HepG2 (cell line): ENCODE measurements around the gene KCNQ1OT1. TPM values are rescaled to one million over a fixed set of nuclear protein-coding genes. Genes with fewer than 3 reads are reported as not detected.
A peak's percentile ranks its signal among the peaks of the same experiment; 100 is the strongest.

Experiments
- ELF4 ChIP-seq: sonication (generic); formaldehyde crosslinking; IDR thresholded peaks from 2 replicates; pipeline ENCODE4 v1.5.0; 2020; ENCODE audit warnings: missing genetic modification reagents, mild to moderate bottlenecking, moderate library complexity, borderline replicate concordance
- ETV6 ChIP-seq: sonication (generic); formaldehyde crosslinking; conservative IDR thresholded peaks from 2 replicates; pipeline ENCODE4 v1.4.0; 2020; ENCODE audit warnings: missing genetic modification reagents
- EZH2 ChIP-seq: conservative IDR thresholded peaks from 2 replicates; pipeline ENCODE4 v1.6.1; 2012; ENCODE audit warnings: mild to moderate bottlenecking, low read depth, low read length, moderate library complexity
- HES4 ChIP-seq: sonication (generic); formaldehyde crosslinking; IDR thresholded peaks from 2 replicates; pipeline ENCODE4 v1.9.0; 2021; ENCODE audit warnings: mild to moderate bottlenecking, missing genetic modification reagents, borderline replicate concordance
- HMG20B ChIP-seq: conservative IDR thresholded peaks from 2 replicates; pipeline ENCODE4 v1.6.1; 2016; ENCODE audit warnings: missing genetic modification reagents, missing compliant biosample characterization
- POLR2G ChIP-seq: fragments of 200-400 bp; formaldehyde crosslinking; IDR thresholded peaks from 2 replicates; pipeline ENCODE4 v1.6.1; 2018; ENCODE audit warnings: mild to moderate bottlenecking, low read depth, low read length, moderate library complexity
- RARA ChIP-seq: IDR thresholded peaks from 2 replicates; pipeline ENCODE4 v1.6.1; 2016; ENCODE audit warnings: missing genetic modification reagents, missing compliant biosample characterization
- REL ChIP-seq: sonication (generic); formaldehyde crosslinking; conservative IDR thresholded peaks from 2 replicates; pipeline ENCODE4 v1.8.0; 2022; ENCODE audit warnings: mild to moderate bottlenecking, missing genetic modification reagents, moderate library complexity
- SIX1 ChIP-seq: sonication (generic); formaldehyde crosslinking; IDR thresholded peaks from 2 replicates; pipeline ENCODE4 v1.4.0; 2020; ENCODE audit warnings: missing genetic modification reagents, borderline replicate concordance
- SMAD1 ChIP-seq: sonication (generic); formaldehyde crosslinking; IDR thresholded peaks from 2 replicates; pipeline ENCODE4 v1.4.0; 2020; ENCODE audit warnings: missing genetic modification reagents, low read depth, mild to moderate bottlenecking, borderline replicate concordance
- TOPORS ChIP-seq: sonication (generic); formaldehyde crosslinking; IDR thresholded peaks from 2 replicates; pipeline ENCODE4 v1.8.0; 2023; ENCODE audit warnings: mild to moderate bottlenecking, missing genetic modification reagents
- ZMYM4 ChIP-seq: sonication (generic); formaldehyde crosslinking; IDR thresholded peaks from 2 replicates; pipeline ENCODE4 v1.8.1; 2023; ENCODE audit warnings: mild to moderate bottlenecking, missing genetic modification reagents
- ZNF589 ChIP-seq: sonication (generic); formaldehyde crosslinking; conservative IDR thresholded peaks from 2 replicates; pipeline ENCODE4 v1.8.0; 2022; ENCODE audit warnings: mild to moderate bottlenecking, moderate library complexity, missing genetic modification reagents
- ZNF792 ChIP-seq: IDR thresholded peaks from 2 replicates; pipeline ENCODE4 v1.6.1; 2016
- polyA plus RNA-seq, 8 experiments: library from polyadenylated mRNA; depleted of rRNA in 3 of 8; stranded (reverse) in 7 of 8; unstranded in 1 of 8; fragments of >200 nt; fragmentation: Illumina TruSeq in 4 of 8; extraction: Trizol in 4 of 8; gene quantifications; 2 replicates each; pipeline versions ENCODE4 v1.2.1 to v1.2.3, GENCODE V29; 2011 to 2016; ENCODE audit warnings: low read depth in 4 of 8, missing spikeins in 1 of 8, mixed read lengths in 1 of 8; ENCODE audit not compliant: insufficient read depth in 1 of 8
- total RNA-seq, 5 experiments: library from RNA; depleted of rRNA; stranded (reverse); fragments of >200 nt; fragmentation: Illumina TruSeq; extraction: Trizol; gene quantifications; 2 replicates each; pipeline ENCODE4 v1.2.3, GENCODE V29; 2016; ENCODE audit warnings: low read depth in 1 of 5
- TF ChIP-seq, protein P1 (sequence below): sonication (generic); formaldehyde crosslinking; IDR thresholded peaks from 2 replicates; pipeline ENCODE4 v1.4.0; 2020; ENCODE audit warnings: missing genetic modification reagents, borderline replicate concordance
- TF ChIP-seq, protein P2 (sequence below): sonication (generic); formaldehyde crosslinking; IDR thresholded peaks from 2 replicates; pipeline ENCODE4 v1.9.0; 2021; ENCODE audit warnings: missing genetic modification reagents, mild to moderate bottlenecking, borderline replicate concordance
- TF ChIP-seq, protein P3 (sequence below): sonication (generic); formaldehyde crosslinking; IDR thresholded peaks from 2 replicates; pipeline ENCODE4 v1.8.0; 2022; ENCODE audit warnings: mild to moderate bottlenecking, missing genetic modification reagents, moderate library complexity
- TF ChIP-seq, protein P4 (sequence below): sonication (generic); formaldehyde crosslinking; IDR thresholded peaks from 2 replicates; pipeline ENCODE4 v1.8.1; 2022; ENCODE audit warnings: low read depth, mild to moderate bottlenecking, missing genetic modification reagents
- TF ChIP-seq, protein P5 (sequence below): sonication (generic); formaldehyde crosslinking; conservative IDR thresholded peaks from 2 replicates; pipeline ENCODE4 v1.4.0; 2020; ENCODE audit warnings: missing genetic modification reagents

The KCNQ1OT1 gene
- total and polyA plus RNA-seq, 2 of the 13 experiments (the other 11 are each of a cell fraction or from before 2014, with no cell fraction given) = 1.3 to 18.9 TPM

DNA sequence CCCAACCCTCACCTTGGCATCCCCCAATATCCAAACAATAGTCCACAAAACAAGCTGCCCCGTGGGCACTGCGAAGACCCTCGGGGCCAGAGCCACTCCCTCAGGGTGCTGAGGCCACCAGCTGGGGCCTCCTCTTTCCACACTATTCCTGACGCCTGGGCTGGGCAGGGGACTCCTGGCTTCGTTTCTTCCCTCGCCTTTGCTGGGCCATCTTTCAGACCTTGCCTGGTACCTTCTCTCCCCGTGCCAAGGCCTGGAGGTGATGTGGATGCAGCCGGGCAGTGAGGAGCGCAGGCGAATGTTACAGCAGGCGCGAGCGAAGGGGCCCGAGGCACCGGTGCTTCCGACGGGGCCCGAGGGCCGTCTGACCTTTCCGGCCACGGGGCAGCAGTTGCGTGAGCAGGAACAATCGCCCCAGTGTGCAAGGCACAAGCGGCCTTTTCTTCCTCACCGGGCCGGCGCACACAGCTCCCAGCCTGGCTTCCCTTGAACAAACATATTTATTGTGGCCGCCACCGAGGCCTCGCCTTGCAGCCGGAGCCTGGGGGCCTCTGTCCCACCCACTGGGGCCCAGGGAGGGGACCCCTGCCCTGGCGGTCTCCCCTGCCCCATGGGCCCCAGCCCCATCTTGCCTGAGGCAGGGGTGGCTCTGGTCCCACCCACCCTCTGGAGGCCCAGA lies 32.6 kb upstream of the KCNQ1OT1 start (continued):
- TF ChIP-seq, protein P1, sequence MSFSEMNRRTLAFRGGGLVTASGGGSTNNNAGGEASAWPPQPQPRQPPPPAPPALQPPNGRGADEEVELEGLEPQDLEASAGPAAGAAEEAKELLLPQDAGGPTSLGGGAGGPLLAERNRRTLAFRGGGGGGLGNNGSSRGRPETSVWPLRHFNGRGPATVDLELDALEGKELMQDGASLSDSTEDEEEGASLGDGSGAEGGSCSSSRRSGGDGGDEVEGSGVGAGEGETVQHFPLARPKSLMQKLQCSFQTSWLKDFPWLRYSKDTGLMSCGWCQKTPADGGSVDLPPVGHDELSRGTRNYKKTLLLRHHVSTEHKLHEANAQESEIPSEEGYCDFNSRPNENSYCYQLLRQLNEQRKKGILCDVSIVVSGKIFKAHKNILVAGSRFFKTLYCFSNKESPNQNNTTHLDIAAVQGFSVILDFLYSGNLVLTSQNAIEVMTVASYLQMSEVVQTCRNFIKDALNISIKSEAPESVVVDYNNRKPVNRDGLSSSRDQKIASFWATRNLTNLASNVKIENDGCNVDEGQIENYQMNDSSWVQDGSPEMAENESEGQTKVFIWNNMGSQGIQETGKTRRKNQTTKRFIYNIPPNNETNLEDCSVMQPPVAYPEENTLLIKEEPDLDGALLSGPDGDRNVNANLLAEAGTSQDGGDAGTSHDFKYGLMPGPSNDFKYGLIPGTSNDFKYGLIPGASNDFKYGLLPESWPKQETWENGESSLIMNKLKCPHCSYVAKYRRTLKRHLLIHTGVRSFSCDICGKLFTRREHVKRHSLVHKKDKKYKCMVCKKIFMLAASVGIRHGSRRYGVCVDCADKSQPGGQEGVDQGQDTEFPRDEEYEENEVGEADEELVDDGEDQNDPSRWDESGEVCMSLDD (CRISPR knock-in tag) = peak; percentile 97
- TF ChIP-seq POLR2G = peak; percentile 89
- no peak for TF ChIP-seq SMAD1 (CRISPR knock-in tag)
- TF ChIP-seq, protein P2, sequence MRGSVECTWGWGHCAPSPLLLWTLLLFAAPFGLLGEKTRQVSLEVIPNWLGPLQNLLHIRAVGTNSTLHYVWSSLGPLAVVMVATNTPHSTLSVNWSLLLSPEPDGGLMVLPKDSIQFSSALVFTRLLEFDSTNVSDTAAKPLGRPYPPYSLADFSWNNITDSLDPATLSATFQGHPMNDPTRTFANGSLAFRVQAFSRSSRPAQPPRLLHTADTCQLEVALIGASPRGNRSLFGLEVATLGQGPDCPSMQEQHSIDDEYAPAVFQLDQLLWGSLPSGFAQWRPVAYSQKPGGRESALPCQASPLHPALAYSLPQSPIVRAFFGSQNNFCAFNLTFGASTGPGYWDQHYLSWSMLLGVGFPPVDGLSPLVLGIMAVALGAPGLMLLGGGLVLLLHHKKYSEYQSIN = no peak
- TF ChIP-seq ELF4 = 0 out of 2 replicates have a peak, but pooled peaks have one; percentile 43
- TF ChIP-seq TOPORS = no peak
- TF ChIP-seq ZNF792 (CRISPR knock-in tag) = peak; percentile 67
- no peak for TF ChIP-seq HES4 (CRISPR knock-in tag)
- no peak for TF ChIP-seq EZH2
- peak; percentile 59; the same call in 1 of the 2 replicates for TF ChIP-seq REL (CRISPR knock-in tag)
- TF ChIP-seq, protein P3, sequence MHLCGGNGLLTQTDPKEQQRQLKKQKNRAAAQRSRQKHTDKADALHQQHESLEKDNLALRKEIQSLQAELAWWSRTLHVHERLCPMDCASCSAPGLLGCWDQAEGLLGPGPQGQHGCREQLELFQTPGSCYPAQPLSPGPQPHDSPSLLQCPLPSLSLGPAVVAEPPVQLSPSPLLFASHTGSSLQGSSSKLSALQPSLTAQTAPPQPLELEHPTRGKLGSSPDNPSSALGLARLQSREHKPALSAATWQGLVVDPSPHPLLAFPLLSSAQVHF (CRISPR knock-in tag) = no peak; the same call in 1 of the 2 replicates
- no peak for TF ChIP-seq SIX1
- peak; percentile 82; the same call in 1 of the 2 replicates for TF ChIP-seq HMG20B (CRISPR knock-in tag)
- TF ChIP-seq, protein P4, sequence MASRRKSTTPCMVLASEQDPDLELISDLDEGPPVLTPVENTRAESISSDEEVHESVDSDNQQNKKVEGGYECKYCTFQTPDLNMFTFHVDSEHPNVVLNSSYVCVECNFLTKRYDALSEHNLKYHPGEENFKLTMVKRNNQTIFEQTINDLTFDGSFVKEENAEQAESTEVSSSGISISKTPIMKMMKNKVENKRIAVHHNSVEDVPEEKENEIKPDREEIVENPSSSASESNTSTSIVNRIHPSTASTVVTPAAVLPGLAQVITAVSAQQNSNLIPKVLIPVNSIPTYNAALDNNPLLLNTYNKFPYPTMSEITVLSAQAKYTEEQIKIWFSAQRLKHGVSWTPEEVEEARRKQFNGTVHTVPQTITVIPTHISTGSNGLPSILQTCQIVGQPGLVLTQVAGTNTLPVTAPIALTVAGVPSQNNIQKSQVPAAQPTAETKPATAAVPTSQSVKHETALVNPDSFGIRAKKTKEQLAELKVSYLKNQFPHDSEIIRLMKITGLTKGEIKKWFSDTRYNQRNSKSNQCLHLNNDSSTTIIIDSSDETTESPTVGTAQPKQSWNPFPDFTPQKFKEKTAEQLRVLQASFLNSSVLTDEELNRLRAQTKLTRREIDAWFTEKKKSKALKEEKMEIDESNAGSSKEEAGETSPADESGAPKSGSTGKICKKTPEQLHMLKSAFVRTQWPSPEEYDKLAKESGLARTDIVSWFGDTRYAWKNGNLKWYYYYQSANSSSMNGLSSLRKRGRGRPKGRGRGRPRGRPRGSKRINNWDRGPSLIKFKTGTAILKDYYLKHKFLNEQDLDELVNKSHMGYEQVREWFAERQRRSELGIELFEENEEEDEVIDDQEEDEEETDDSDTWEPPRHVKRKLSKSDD = peak; percentile 85; the same call in 1 of the 2 replicates
- TF ChIP-seq ETV6 (CRISPR knock-in tag) = peak; percentile 77
- TF ChIP-seq RARA (CRISPR knock-in tag) = peak; percentile 95
- TF ChIP-seq, protein P5, sequence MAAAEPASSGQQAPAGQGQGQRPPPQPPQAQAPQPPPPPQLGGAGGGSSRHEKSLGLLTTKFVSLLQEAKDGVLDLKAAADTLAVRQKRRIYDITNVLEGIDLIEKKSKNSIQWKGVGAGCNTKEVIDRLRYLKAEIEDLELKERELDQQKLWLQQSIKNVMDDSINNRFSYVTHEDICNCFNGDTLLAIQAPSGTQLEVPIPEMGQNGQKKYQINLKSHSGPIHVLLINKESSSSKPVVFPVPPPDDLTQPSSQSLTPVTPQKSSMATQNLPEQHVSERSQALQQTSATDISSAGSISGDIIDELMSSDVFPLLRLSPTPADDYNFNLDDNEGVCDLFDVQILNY (CRISPR knock-in tag) = peak; percentile 33
- TF ChIP-seq ZNF589 (CRISPR knock-in tag) = peak; percentile 83
- peak; percentile 70 for TF ChIP-seq ZMYM4
